GM12874 (cell line): ENCODE measurements around the gene PCDHA12.
"Not testable (repeated sequence)": the region's sequence is repeated elsewhere in the genome, so short reads cannot be mapped to it uniquely, and the experiment has no call there.

Experiments
- TF ChIP-seq, protein P1 (sequence below): IDR thresholded peaks from 2 replicates; pipeline ENCODE4 v1.5.1; 2011; ENCODE audit warnings: low read depth, mild to moderate bottlenecking, control low read depth, low read length, moderate library complexity; ENCODE audit not compliant: insufficient read depth

PCDHA12 gene

DNA sequence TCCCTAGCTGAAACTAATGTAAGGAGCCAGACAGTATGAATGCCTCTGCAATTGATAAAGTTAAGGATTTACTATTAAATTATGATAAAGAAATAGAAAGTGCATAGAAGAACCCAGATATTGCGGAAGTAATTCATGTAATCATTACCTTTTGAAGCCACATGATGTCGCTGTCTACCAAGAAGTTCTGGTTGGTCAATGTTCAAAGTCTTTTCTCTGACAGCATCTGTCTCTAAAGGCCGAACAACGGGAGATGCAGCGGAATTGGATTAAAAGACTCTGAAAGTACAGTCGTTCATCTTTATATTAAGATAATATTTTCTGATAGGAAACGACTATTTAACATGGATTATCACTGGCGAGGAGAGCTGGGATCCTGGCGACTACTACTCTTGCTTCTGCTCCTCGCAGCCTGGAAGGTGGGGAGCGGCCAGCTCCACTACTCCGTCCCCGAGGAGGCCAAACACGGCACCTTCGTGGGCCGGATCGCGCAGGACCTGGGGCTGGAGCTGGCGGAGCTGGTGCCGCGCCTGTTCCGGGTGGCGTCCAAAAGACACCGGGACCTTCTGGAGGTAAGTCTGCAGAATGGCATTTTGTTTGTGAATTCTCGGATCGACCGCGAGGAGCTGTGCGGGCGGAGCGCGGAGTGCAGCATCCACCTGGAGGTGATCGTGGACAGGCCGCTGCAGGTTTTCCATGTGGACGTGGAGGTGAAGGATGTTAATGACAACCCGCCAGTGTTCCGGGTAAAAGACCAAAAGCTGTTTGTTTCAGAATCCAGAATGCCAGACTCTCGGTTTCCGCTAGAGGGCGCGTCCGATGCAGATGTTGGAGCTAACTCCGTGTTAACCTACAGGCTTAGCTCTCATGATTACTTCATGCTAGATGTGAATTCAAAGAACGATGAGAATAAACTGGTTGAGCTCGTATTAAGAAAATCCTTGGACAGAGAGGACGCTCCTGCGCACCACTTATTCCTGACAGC lies 33.8 kb upstream of the PCDHA12 start, which contains the start of gene PCDHA8:
Gene PCDHA8, plus strand, starts transcription at position 210 of the 985 bp plus-strand sequence. Its CDS starts 135 bp downstream, at position 345.
- TF ChIP-seq, protein P1, sequence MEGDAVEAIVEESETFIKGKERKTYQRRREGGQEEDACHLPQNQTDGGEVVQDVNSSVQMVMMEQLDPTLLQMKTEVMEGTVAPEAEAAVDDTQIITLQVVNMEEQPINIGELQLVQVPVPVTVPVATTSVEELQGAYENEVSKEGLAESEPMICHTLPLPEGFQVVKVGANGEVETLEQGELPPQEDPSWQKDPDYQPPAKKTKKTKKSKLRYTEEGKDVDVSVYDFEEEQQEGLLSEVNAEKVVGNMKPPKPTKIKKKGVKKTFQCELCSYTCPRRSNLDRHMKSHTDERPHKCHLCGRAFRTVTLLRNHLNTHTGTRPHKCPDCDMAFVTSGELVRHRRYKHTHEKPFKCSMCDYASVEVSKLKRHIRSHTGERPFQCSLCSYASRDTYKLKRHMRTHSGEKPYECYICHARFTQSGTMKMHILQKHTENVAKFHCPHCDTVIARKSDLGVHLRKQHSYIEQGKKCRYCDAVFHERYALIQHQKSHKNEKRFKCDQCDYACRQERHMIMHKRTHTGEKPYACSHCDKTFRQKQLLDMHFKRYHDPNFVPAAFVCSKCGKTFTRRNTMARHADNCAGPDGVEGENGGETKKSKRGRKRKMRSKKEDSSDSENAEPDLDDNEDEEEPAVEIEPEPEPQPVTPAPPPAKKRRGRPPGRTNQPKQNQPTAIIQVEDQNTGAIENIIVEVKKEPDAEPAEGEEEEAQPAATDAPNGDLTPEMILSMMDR = 0 out of 2 replicates have a peak, but pooled peaks have one; percentile 22

DNA sequence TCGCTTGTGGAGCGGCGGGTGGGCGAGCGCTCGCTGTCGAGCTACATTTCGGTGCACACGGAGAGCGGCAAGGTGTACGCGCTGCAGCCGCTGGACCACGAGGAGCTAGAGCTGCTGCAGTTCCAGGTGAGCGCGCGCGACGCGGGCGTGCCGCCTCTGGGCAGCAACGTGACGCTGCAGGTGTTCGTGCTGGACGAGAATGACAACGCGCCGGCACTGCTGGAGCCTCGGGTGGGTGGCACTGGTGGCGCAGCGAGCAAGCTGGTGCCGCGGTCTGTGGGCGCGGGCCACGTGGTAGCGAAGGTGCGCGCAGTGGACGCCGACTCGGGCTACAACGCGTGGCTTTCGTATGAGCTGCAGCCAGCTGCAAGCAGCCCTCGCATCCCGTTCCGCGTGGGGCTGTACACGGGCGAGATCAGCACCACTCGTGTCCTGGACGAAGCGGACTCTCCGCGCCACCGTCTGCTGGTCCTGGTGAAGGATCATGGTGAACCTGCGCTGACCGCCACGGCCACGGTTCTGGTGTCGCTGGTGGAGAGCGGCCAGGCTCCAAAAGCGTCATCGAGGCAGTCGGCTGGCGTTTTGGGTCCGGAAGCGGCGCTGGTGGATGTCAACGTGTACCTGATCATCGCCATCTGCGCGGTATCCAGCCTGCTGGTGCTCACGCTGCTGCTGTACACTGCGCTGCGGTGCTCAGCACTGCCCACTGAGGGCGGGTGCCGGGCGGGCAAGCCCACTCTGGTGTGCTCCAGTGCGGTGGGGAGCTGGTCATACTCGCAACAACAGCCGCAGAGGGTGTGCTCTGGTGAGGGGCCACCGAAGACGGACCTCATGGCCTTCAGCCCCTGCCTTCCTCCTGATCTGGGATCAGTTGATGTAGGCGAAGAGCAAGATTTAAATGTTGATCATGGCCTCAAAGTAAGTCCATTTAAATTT lies 32.0 kb upstream of the PCDHA12 start:
- TF ChIP-seq, protein P1 = no peak

DNA sequence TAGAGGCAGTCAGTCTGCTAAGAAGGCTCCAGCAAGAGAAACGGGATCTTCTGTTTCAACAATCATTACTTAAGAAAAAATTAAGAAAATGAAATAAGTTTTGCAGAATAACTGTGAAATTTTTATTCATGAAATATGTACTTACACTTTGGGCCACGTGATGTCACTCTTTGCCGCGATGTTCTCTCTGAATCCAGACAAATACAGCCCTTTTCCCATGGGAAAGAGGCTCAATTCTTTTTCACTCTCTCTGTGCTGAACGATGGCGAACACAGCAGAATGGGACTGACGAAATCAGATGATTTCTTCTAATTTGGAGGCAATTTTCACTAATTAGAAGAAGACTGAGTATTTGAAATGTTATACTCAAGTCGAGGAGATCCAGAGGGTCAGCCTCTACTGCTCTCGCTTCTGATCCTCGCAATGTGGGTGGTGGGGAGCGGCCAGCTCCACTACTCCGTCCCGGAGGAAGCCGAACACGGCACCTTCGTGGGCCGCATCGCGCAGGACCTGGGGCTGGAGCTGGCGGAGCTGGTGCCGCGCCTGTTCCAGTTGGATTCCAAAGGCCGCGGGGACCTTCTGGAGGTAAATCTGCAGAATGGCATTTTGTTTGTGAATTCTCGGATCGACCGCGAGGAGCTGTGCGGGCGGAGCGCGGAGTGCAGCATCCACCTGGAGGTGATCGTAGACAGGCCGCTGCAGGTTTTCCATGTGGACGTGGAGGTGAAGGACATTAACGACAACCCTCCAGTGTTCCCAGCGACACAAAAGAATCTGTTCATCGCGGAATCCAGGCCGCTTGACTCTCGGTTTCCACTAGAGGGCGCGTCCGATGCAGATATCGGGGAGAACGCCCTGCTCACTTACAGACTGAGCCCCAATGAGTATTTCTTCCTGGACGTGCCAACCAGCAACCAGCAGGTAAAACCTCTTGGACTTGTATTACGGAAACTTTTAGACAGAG lies 26.7 kb upstream of the PCDHA12 start, which contains the start of gene PCDHA9:
Gene PCDHA9, plus strand, starts transcription at position 244 of the 964 bp plus-strand sequence. Its CDS starts 114 bp downstream, at position 358.
- TF ChIP-seq, protein P1 = not testable (repeated sequence)

DNA sequence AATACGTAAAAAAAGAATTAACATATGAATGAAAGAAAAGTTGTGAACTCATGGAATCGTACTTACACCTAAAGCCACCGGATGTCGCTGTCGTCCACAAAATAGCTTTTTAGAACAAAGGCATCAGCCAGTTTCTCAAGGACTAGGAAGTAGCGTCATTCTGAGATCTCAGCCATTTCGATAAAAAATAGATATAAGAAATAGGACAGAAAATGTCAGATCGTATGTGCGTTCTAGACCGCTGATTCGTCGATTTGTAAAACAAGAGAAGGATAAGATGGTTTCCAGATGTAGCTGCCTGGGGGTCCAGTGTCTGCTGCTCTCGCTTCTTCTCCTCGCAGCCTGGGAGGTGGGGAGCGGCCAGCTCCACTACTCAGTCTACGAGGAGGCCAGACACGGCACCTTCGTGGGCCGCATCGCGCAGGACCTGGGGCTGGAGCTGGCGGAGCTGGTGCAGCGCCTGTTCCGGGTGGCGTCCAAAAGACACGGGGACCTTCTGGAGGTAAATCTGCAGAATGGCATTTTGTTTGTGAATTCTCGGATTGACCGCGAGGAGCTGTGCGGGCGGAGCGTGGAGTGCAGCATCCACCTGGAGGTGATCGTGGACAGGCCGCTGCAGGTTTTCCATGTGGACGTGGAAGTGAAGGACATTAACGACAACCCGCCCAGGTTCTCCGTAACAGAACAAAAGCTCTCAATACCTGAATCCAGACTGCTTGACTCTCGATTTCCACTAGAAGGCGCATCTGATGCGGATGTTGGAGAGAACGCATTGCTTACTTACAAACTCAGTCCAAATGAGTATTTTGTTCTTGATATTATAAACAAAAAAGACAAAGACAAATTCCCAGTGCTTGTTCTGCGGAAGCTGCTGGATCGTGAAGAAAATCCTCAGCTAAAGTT lies 19.1 kb upstream of the PCDHA12 start, which contains the start of gene PCDHA10:
Gene PCDHA10, plus strand, starts transcription at position 126 of the 903 bp plus-strand sequence. Its CDS starts 152 bp downstream, at position 278.
- TF ChIP-seq, protein P1 = no peak

DNA sequence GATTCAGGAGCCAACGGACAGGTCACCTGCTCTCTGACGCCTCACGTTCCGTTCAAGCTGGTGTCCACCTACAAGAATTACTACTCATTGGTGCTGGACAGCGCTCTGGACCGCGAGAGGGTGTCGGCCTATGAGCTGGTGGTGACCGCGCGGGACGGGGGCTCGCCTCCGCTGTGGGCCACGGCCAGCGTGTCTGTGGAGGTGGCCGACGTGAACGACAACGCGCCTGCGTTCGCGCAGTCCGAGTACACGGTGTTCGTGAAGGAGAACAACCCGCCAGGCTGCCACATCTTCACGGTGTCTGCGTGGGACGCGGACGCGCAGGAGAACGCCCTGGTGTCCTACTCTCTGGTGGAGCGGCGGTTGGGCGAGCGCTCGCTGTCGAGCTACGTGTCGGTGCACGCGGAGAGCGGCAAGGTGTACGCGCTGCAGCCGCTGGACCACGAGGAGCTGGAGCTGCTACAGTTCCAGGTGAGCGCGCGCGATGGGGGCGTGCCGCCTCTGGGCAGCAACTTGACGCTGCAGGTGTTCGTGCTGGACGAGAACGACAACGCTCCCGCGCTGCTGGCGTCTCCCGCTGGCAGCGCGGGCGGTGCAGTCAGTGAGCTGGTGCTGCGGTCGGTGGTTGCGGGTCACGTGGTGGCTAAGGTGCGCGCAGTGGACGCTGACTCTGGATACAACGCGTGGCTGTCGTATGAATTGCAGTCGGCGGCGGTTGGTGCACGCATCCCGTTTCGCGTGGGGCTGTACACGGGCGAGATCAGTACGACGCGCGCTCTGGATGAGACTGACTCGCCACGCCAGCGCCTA lies 17.7 kb upstream of the PCDHA12 start:
- TF ChIP-seq, protein P1 = no peak
